ENCODE results near the gene TNXB.
A peak's percentile ranks its signal among the peaks of the same experiment; 100 is the strongest.

TNXB gene

DNA sequence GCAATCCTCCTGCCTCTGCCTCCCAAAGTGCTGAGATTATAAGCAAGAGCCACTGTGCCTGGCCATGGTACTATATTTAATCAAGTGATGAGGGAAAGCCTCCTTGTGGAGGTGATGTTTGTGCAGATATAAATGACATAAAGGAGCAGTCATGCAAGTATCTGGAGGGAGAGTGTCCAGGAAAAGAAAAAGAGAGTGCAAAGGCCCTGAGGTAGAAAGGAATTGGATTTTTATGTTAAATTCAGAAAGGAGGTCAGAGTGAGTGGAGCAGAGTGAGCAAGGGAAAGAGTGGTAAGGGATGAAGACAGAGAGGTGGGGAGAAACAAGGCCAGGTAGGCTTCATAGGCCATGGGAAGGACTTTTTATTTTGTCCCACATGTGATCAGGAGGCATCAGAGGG, 28.3 kb upstream of the TNXB start:
- DNase-seq, result no peak

- DNase-seq, result no peak
Observed at GRCh38 chr6:32133786-32134185, 24.6 kb upstream of the TNXB start.

DNA sequence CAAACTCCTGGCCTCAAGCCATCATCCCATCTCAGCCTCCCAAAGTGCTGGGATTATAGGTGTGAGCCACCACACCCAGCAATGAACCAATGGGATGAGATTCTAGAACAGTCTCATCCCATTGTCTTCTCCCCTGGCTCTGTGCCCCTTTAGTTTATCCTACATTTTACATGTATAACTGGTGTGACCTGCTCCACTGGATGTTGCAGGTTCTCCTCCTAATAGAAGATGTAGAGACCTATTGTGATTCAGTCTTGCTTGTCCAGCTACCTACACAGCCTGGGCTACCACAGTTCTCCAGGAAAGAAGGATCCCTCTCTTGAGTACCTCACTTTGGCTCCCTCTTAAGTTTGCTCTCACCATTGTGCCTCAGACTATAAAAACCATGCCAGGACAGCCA, 23.0 kb upstream of the TNXB start:
- DNase-seq, result no peak

GRCh38 chr6:32131439-32131948, 22.4 kb upstream of the TNXB start:
- no peak for DNase-seq

DNA sequence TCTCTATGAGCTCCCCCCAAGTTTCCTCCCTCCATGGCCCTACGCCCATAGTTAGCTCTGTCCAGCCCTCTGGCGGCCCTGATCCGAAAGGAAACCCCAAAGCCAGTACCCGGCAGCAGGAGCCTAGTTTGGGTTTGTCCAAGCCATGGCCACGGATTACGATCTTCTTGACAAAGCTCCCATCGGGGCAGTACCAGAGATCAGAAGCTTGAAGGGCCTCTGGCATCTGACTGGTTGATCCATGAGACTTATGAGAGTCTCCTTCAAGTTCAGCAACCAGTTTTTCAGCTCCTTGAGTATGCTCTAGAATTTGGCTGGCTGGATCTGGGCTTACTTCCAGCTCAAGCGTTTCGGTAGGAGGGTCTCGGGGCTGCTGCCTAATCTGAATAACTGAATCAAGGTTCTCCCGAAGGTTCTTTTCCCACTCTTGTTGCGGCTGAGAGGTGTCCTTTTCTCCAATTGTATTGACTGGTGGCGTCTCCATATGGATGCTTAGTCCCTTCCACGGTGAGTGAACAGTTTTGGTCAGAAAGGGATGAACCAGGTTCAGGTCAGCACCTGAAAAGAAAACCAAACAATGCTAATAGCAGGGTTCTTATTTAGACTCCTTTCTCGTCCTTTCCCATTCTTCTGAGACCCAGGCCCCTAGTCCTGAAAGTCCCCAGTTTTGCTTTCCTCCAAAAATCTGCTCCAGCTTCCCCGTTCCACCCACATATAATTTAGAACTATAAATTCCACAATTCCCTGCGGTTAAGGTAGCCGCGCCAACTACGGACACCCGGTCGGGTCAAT, 20.4 kb upstream of the TNXB start:
- DNase-seq, result no peak

DNA sequence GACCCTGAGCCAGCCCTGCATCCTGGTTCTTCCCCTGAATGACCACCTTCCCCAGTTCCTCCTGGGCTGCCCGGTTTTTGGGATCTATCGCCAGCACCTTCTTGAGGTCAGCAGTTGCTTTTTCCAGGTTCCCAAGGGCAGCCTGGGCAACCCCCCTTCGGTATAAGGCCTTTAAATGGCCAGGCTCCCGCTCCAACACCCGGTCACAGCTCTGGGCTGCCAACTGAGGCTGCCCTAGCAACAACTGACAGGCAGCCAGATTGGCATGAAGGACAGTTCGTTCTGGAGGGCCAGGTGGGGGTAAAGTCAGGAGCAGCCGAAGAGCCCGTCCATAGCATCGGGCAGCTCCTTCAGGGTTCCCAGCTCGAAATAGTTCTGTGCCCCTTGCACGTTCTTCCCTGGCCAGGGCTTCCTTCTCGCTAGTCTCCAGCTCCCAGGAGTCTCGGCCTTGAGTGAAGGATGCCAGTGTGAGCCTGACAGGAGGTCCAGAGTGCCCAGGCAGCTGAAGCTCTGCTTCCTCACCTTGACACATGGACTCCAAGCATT, 19.7 kb upstream of the TNXB start:
- no peak for DNase-seq

DNA sequence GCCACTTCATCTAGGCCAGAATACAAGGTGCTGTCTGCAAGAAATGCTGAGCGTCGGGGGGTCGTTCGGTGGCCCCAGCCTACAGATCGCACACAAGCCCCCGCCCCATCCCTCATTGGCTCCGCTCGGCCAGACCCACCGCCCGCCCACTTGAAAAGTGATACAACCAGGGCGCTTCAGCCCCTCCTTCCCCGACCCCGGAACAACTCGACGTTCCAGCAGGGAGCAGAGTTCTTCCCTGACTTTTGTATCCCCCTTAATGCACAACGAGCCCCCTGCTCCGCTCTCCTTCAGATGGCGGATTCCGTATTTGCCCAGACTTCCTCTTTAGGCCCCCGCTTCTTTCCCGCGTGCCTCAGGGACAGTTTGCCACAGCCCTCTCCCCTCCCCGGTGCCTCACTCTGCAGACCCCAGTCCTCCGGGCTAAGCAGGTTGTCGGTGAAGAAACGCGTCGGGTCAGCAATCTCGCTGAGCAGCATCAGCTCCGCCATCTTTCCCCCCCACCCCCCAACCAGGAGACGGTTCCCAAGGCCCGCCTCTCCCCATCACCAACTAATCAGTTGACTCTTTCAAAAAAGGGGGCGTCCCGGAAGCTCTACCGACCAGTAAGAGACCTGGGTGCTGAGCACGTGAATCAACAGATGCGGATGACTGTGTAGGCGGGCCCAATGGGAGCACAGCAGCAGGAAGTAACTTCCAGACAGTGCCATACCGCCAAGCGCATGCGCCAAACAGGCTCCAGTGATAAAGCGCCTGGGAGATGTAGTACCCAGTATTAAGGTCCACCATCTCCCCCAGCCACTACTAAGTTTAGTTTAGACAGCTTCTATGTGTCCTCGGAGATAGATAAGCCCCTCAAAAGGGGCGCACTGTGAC, 18.8 kb upstream of the TNXB start, which contains the start of gene ATF6B:
Gene ATF6B, minus strand, starts transcription at position 530 of the 876 bp plus-strand sequence. Its CDS starts 39 bp downstream, at position 491.
- peak; percentile 98 for DNase-seq

- no peak for DNase-seq
Observed at GRCh38 chr6:32127409-32127716, 18.2 kb upstream of the TNXB start.

DNA sequence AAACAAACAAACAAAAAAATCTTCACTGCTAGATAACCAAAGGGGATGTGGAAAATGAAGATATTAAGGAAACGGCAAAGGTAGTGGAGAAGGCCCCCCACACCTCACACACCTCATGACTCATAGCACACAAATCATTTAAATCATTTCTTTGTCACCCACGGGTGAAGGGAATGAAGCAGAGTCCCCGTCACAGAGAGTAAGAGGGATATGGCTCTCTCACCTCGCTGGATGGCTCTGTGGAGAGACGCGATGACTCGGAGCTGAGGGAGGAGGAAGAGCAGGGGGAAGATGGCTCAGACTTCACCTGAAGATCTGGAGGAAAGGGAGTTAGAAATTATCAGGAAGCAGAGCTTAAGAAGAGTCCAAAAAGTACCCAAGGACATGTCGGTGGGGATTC, 17.7 kb upstream of the TNXB start:
- no peak for DNase-seq

- DNase-seq, result no peak
Observed at GRCh38 chr6:32123681-32124080, 14.5 kb upstream of the TNXB start.

DNA sequence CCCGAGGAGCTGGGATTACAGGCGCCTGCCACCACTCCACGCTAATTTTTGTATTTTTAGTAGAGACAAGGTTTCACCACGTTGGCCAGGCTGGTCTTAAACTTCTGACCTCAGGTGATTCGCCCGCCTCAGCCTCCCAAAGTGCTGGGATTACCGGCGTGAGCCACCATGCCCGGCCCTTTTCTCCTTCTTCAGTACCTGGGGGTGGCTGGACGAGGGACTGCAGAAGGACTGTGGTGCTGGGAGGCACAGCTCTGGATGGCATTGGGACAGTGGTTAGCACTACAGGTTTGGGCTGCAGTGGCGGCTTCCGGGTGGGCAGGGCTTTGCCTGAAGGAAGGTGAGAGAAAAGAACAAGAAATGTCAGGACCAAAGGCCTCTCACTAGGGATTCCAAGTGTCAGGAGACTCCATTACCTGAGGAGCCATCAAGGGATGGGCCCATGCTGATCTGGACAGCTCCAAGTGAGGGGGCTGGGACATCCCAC, 11.5 kb upstream of the TNXB start:
- DNase-seq, result no peak

GRCh38 chr6:32118782-32119628, 9.9 kb upstream of the TNXB start:
- peak; percentile 80 for DNase-seq

DNA sequence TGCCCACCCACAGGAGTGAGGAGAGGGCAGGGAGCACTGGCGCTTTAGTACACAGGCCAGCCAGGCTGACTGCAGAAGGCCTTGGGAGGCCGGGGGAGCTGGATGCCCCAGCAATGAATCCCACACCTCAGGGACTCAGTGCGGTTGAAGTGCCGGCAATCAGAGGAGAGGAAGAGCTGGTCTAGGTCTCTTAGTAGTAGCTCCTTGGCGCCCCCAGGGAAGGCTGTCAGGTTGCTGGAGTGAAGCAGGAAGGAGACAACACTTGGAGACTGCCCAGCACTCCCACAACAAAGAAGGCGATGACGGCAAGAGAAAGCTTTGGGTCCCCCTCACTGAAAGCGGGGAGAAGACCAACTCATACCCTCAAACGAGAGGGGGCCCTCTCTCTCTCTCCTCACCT, 8.3 kb upstream of the TNXB start:
- DNase-seq, result no peak

DNA sequence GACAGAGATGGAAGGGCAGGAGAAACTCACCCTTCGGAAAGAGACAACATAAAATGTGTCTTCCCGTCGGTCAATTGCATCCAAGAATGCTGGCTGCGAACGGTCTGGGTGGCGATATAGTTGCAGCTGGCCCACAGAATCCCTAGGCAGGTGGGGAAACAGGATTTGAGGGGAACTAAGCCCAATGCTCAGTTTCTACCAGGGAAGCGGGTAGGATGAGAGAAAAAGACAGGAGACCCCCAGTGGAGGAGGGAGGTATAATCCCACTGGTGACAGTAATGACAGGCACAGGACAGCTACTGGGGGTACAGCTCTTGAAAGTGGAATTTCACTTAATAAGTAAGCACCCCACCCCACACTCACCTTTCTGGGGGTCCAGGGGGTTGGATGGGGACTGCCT, 7.5 kb upstream of the TNXB start:
- DNase-seq, result no peak

GRCh38 chr6:32115623-32116022, 6.5 kb upstream of the TNXB start:
- DNase-seq, result no peak

DNA sequence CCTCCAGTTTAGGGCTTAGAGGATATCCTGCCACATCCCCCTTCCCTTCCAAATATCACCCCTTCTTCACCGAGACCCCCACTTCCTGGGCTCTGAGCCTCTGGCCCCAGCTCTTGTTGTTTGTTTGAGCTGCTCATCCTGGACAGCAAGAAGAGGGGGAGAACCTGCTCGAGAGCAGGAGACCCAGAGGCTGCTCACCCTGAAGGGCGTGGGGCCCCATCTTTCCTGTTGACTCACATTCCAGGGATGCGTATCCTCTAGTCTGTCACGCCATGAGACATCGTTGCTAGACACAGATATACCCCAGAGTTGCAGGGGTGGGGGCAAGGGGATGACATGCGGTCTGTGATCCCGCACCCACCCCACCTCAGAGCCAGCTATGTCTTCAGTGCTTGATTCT, 5.7 kb upstream of the TNXB start:
- DNase-seq, result no peak

- DNase-seq, result no peak
Observed at GRCh38 chr6:32113386-32114352, 4.5 kb upstream of the TNXB start.

DNA sequence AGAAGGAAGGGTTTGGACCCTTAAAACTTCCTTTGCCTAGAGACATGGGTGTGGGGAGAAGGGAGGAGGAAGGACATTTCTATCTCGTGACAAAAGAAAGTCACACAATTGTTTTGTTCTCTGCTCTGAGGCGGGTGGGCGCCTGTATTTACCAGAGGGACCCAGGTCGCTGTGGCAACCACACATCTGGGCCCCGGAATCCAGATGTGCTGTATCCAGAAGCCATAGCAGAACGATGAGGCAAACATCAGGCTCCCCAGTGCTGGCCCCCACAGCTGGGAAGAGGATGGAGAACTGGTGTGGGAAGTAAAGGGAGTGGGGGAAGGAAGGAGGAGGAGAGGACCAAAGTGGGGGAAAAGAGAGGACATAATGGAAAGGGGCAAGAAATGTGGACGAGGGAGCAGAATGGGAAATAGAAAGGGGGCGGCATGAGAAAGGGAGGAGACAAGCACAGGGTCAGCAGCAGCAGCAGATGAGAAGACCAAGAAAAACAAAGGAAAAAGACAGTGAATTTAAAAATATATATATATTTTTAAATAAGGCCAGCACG, 3.4 kb upstream of the TNXB start:
- DNase-seq, result no peak

- DNase-seq, result no peak
Observed at GRCh38 chr6:32111424-32112066, 2.4 kb upstream of the TNXB start.

GRCh38 chr6:32110632-32111031, 1.5 kb upstream of the TNXB start:
- no peak for DNase-seq

DNA sequence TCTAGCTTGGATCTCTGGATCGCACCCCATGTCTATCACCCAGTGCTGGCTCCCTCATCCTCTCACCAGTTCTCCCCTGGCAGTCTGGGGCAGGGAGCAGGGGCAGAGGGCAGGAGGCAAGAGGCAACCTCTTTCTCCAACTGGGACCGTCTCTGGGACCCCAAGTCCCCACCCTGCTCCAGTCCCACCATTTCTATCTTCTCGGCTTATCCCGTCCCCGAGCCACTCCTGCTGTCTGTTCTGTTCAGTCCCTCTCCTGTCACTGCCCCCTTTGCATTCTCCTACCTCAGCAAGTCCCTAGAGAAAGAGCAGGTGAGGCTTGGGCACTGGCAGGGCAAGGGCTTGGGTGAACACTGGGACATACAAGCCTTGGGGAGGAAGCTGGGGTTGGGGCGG, 625 bp upstream of the TNXB start:
- DNase-seq, result no peak

Data from activated CD4-positive, alpha-beta T cell treated with anti-CD3 and anti-CD28 coated beads for 48 hours (primary cell).